ENCODE results near the gene KRT2. TPM values are rescaled to one million over a fixed set of nuclear protein-coding genes. Genes with fewer than 3 reads are reported as not detected.

Gene KRT2
- total RNA-seq (2014; rRNA removed; shearing (Covaris generic)) = not detected in 2 replicates
- not detected in 2 replicates for polyA plus RNA-seq (2014; cell fraction: nucleus; rRNA removed)

GRCh38 chr12:52651726-52652261, at the start of gene KRT2:
Gene KRT2 (minus strand): TSS chr12:52652211. CDS start chr12:52652142, 69 bp downstream.
- no peak for DNase-seq (ENCODE audit: extremely low read depth, low read depth)

- no peak for DNase-seq (ENCODE audit: extremely low read depth, low read depth)
Measured at GRCh38 chr12:52701281-52701680, 49.3 kb upstream of the KRT2 start.

- no peak for DNase-seq (ENCODE audit: extremely low read depth, low read depth)
Measured at GRCh38 chr12:52699960-52700359, 47.9 kb upstream of the KRT2 start.

- DNase-seq (ENCODE audit: extremely low read depth, low read depth) = no peak
Measured at GRCh38 chr12:52699373-52699772, 47.4 kb upstream of the KRT2 start.

GRCh38 chr12:52698651-52699340, 46.8 kb upstream of the KRT2 start:
- DNase-seq (ENCODE audit: extremely low read depth, low read depth) = no peak

- no peak for DNase-seq (ENCODE audit: extremely low read depth, low read depth)
Measured at GRCh38 chr12:52697058-52697582, 45.1 kb upstream of the KRT2 start.

- no peak for DNase-seq (ENCODE audit: extremely low read depth, low read depth)
Measured at GRCh38 chr12:52696588-52696987, 44.6 kb upstream of the KRT2 start.

GRCh38 chr12:52695039-52695438, 43.0 kb upstream of the KRT2 start:
- no peak for DNase-seq (ENCODE audit: extremely low read depth, low read depth)

GRCh38 chr12:52694151-52694550, 42.1 kb upstream of the KRT2 start:
- DNase-seq (ENCODE audit: extremely low read depth, low read depth) = no peak

GRCh38 chr12:52693261-52693660, 41.2 kb upstream of the KRT2 start:
- DNase-seq (ENCODE audit: extremely low read depth, low read depth) = no peak

GRCh38 chr12:52692254-52692653, 40.2 kb upstream of the KRT2 start:
- no peak for DNase-seq (ENCODE audit: extremely low read depth, low read depth)

GRCh38 chr12:52691841-52692150, 39.8 kb upstream of the KRT2 start:
- DNase-seq (ENCODE audit: extremely low read depth, low read depth) = no peak

GRCh38 chr12:52691076-52691840, 39.2 kb upstream of the KRT2 start:
- DNase-seq (ENCODE audit: extremely low read depth, low read depth) = no peak

GRCh38 chr12:52690351-52691075, 38.5 kb upstream of the KRT2 start:
- no peak for DNase-seq (ENCODE audit: extremely low read depth, low read depth)

- DNase-seq (ENCODE audit: extremely low read depth, low read depth) = no peak
Measured at GRCh38 chr12:52689936-52690335, 37.9 kb upstream of the KRT2 start.

- DNase-seq (ENCODE audit: extremely low read depth, low read depth) = no peak
Measured at GRCh38 chr12:52689239-52689638, 37.2 kb upstream of the KRT2 start.

- DNase-seq (ENCODE audit: extremely low read depth, low read depth) = no peak
Measured at GRCh38 chr12:52688481-52688880, 36.5 kb upstream of the KRT2 start.

GRCh38 chr12:52687497-52688385, 35.7 kb upstream of the KRT2 start:
- no peak for DNase-seq (ENCODE audit: extremely low read depth, low read depth)

- no peak for DNase-seq (ENCODE audit: extremely low read depth, low read depth)
Measured at GRCh38 chr12:52686756-52687487, 34.9 kb upstream of the KRT2 start.

Measured in NCI-H460 (cell line).